ENCODE data around the gene KHSRP.

The KHSRP gene

GRCh38 chr19:6393983-6394412 lies 30.6 kb downstream of the KHSRP start:
- Histone ChIP-seq H3K4me1 (peaks cover 30% of the 10 kb centered on the region), H3K27ac (peak overlapping the region; percentile 88), H4K20me1 (peaks cover 8% of the 10 kb centered on the region; the same call in 1 of the 2 replicates), H3K4me3 (peak overlapping the region; percentile 94), H3K9ac (peak overlapping the region; percentile 89), H3K36me3 (peaks cover 28% of the 10 kb centered on the region), H3K27me3 (no peaks in the 10 kb centered on the region), H3K4me2 (peak overlapping the region; percentile 99), H3K9me3 (no peaks in the 10 kb centered on the region)
- TF ChIP-seq Cebpa-rat (IDR thresholded peaks at IDR 0.05): no peak

GRCh38 chr19:6393074-6393982 lies 31.3 kb downstream of the KHSRP start, which contains the start of gene GTF2F1:
Gene GTF2F1, minus strand, starts transcription at chr19:6393164. Its CDS starts 169 bp downstream, at chr19:6392995.
- H3K4me2 ChIP-seq: peak within 1 kb of the TSS; percentile 99
- no peak for TF ChIP-seq Cebpa-rat (IDR thresholded peaks at IDR 0.05)
- H3K9ac ChIP-seq: peak within 1 kb of the TSS; percentile 89

GRCh38 chr19:6392221-6393073 lies 32.2 kb downstream of the KHSRP start:
- Histone ChIP-seq H3K4me1 (peaks cover 30% of the 10 kb centered on the region), H3K27ac (peak overlapping the region; percentile 88), H3K4me2 (peak overlapping the region; percentile 99), H3K4me3 (peak overlapping the region; percentile 94), H3K9ac (peak overlapping the region; percentile 89), H3K9me3 (no peaks in the 10 kb centered on the region), H3K27me3 (no peaks in the 10 kb centered on the region), H3K36me3 (peaks cover 44% of the 10 kb centered on the region), H4K20me1 (peaks cover 8% of the 10 kb centered on the region; the same call in 1 of the 2 replicates)
- TF ChIP-seq Cebpa-rat (IDR thresholded peaks at IDR 0.05): no peak

More at GRCh38 chr19:6393074-6393982, 31.3 kb downstream of the KHSRP start, which contains the start of gene GTF2F1:
- Histone ChIP-seq H3K4me1 (peaks cover 30% of the 10 kb centered on the region), H3K27me3 (no peaks in the 10 kb centered on the region), H3K27ac (peak within 1 kb of the TSS; percentile 88), H3K9me3 (no peaks in the 10 kb centered on the region), H3K4me3 (peak within 1 kb of the TSS; percentile 94), H3K36me3 (peaks cover 35% of the 10 kb centered on the region), H4K20me1 (peaks cover 8% of the 10 kb centered on the region; the same call in 1 of the 2 replicates)

GRCh38 chr19:6387372-6387771 lies 37.2 kb downstream of the KHSRP start:
- Histone ChIP-seq H3K36me3 (peaks cover 94% of the 10 kb centered on the region), H3K4me1 (peaks cover 16% of the 10 kb centered on the region), H3K27ac (no peak overlapping the region), H3K4me3 (no peak overlapping the region), H4K20me1 (peaks cover 8% of the 10 kb centered on the region; the same call in 1 of the 2 replicates), H3K4me2 (no peak overlapping the region), H3K9ac (no peak overlapping the region), H3K27me3 (no peaks in the 10 kb centered on the region), H3K9me3 (no peaks in the 10 kb centered on the region)
- no peak for TF ChIP-seq Cebpa-rat (IDR thresholded peaks at IDR 0.05)

GRCh38 chr19:6384381-6384780 lies 40.2 kb downstream of the KHSRP start:
- Histone ChIP-seq H3K36me3 (peaks cover 100% of the 10 kb centered on the region), H3K9ac (no peak overlapping the region), H3K4me1 (no peaks in the 10 kb centered on the region), H3K9me3 (no peaks in the 10 kb centered on the region; the same call in 1 of the 2 replicates), H3K4me3 (no peak overlapping the region), H3K4me2 (no peak overlapping the region), H4K20me1 (0 out of 2 replicates have a peak, but pooled peaks cover 8% of the 10 kb centered on the region), H3K27ac (no peak overlapping the region), H3K27me3 (no peaks in the 10 kb centered on the region)
- TF ChIP-seq Cebpa-rat (IDR thresholded peaks at IDR 0.05): no peak

GRCh38 chr19:6383188-6383587 lies 41.4 kb downstream of the KHSRP start:
- TF ChIP-seq Cebpa-rat (IDR thresholded peaks at IDR 0.05): no peak
- no peak overlapping the region for H3K9ac ChIP-seq
- no peak overlapping the region for H3K4me2 ChIP-seq
- H3K9me3 ChIP-seq: no peaks in the 10 kb centered on the region; the same call in 1 of the 2 replicates
- no peak overlapping the region for H3K4me3 ChIP-seq
- H3K27me3 ChIP-seq: no peaks in the 10 kb centered on the region
- peaks cover 100% of the 10 kb centered on the region for H3K36me3 ChIP-seq
- no peaks in the 10 kb centered on the region for H3K4me1 ChIP-seq
- H3K27ac ChIP-seq: no peak overlapping the region
- 0 out of 2 replicates have a peak, but pooled peaks cover 8% of the 10 kb centered on the region for H4K20me1 ChIP-seq

GRCh38 chr19:6381030-6381750 lies 43.4 kb downstream of the KHSRP start:
- H3K4me2 ChIP-seq: no peak overlapping the region
- H3K36me3 ChIP-seq: peaks cover 95% of the 10 kb centered on the region
- H3K9ac ChIP-seq: no peak overlapping the region
- no peak overlapping the region for H3K4me3 ChIP-seq
- TF ChIP-seq Cebpa-rat (IDR thresholded peaks at IDR 0.05): no peak
- H3K27ac ChIP-seq: no peak overlapping the region
- no peaks in the 10 kb centered on the region for H3K27me3 ChIP-seq
- no peaks in the 10 kb centered on the region; the same call in 1 of the 2 replicates for H3K9me3 ChIP-seq
- no peaks in the 10 kb centered on the region for H3K4me1 ChIP-seq
- 0 out of 2 replicates have a peak, but pooled peaks cover 8% of the 10 kb centered on the region for H4K20me1 ChIP-seq

- peaks cover 95% of the 10 kb centered on the region for H3K36me3 ChIP-seq
These were observed 44.9 kb downstream of the KHSRP start for GRCh38 chr19:6379744-6380143.

GRCh38 chr19:6378486-6378885 lies 46.1 kb downstream of the KHSRP start:
- H3K9ac ChIP-seq: no peak overlapping the region
- H3K27me3 ChIP-seq: no peaks in the 10 kb centered on the region
- H4K20me1 ChIP-seq: peaks cover 16% of the 10 kb centered on the region; the same call in 1 of the 2 replicates
- H3K4me1 ChIP-seq: peaks cover 8% of the 10 kb centered on the region
- no peak for TF ChIP-seq Cebpa-rat (IDR thresholded peaks at IDR 0.05)
- no peak overlapping the region for H3K27ac ChIP-seq
- no peaks in the 10 kb centered on the region; the same call in 1 of the 2 replicates for H3K9me3 ChIP-seq
- H3K4me2 ChIP-seq: no peak overlapping the region
- H3K36me3 ChIP-seq: peaks cover 90% of the 10 kb centered on the region
- H3K4me3 ChIP-seq: no peak overlapping the region

More at GRCh38 chr19:6379744-6380143, 44.9 kb downstream of the KHSRP start:
- Histone ChIP-seq H3K4me1 (no peaks in the 10 kb centered on the region), H3K27me3 (no peaks in the 10 kb centered on the region), H3K9me3 (no peaks in the 10 kb centered on the region; the same call in 1 of the 2 replicates), H3K4me2 (no peak overlapping the region), H4K20me1 (0 out of 2 replicates have a peak, but pooled peaks cover 8% of the 10 kb centered on the region), H3K9ac (no peak overlapping the region), H3K4me3 (no peak overlapping the region), H3K27ac (no peak overlapping the region)
- no peak for TF ChIP-seq Cebpa-rat (IDR thresholded peaks at IDR 0.05)

All from BLaER1 (cell line).